Body of pancreas (tissue), 4 donors: ENCODE measurements around the gene SLC13A4. TPM values are rescaled to one million over a fixed set of nuclear protein-coding genes. Genes with fewer than 3 reads are reported as not detected.
"Not testable (repeated sequence)": the region's sequence is repeated elsewhere in the genome, so short reads cannot be mapped to it uniquely, and the experiment has no call there.

Experiments used
- ATAC-seq: fragments of 150-250 bp; one replicate; pipeline ENCODE4 v1.9.1; 2016
- DNase-seq, 4 donors: peaks; one replicate each; pipeline ENCODE4 v3.0.0-alpha.2; 2019
- H3K27ac ChIP-seq, 4 donors: fragments of 200-600 bp; sonication (generic); 1 replicate in 3 of 4; 2 replicates in 1 of 4; pipeline versions ENCODE4 v1.5.1 to v1.6.1; 2016 to 2019; ENCODE audit warnings: mild to moderate bottlenecking in 1 of 4, mixed read lengths in 1 of 4, moderate library complexity in 1 of 4
- H3K27me3 ChIP-seq, 2 donors: fragments of 200-600 bp; sonication (generic); one replicate each; pipeline ENCODE4 v1.6.0; 2016; ENCODE audit warnings: mild to moderate bottlenecking in 1 of 2
- H3K36me3 ChIP-seq, 2 donors: fragments of 200-600 bp; sonication (generic); replicated peaks in 1 of 2; 2 replicates each; pipeline ENCODE4 v1.5.1; 2016; ENCODE audit warnings: low read depth in 2 of 2; ENCODE audit not compliant: insufficient read depth in 1 of 2
- H3K4me1 ChIP-seq: fragments of 200-600 bp; sonication (generic); one replicate; pipeline ENCODE4 v1.6.0; 2016
- H3K4me3 ChIP-seq, 2 donors: fragments of 200-600 bp; sonication (generic); 1 replicate in 1 of 2; 2 replicates in 1 of 2; pipeline ENCODE4 v1.5.1; 2016 to 2019
- H3K9me3 ChIP-seq, 3 donors: fragments of 200-600 bp; sonication (generic); 1 replicate in 2 of 3; 2 replicates in 1 of 3; pipeline ENCODE4 v1.5.1; 2016
- POLR2A ChIP-seq, 3 donors: fragments of 450-650 bp; IDR thresholded peaks; one replicate each; pipeline ENCODE4 v1.6.1; 2016; ENCODE audit warnings: antibody characterized with exemption in 3 of 3, mild to moderate bottlenecking in 2 of 3
- WGBS, 2 donors: methylation state at CpG; one replicate each; pipeline ENCODE4 v1.1.5; 2017; 5-methylcytosine and 5-hydroxymethylcytosine counted together
- intact Hi-C: fragments of 100-400 bp; cut with DNase I; formaldehyde crosslinking; loops from one replicate; pipeline ENCODE4 v1.15.1; 2023
- small RNA-seq: library from RNA; depleted of rRNA; stranded (forward); fragments of <200 nt; gene quantifications from one replicate; pipeline ENCODE3, GENCODE V24; 2016
- total RNA-seq, 2 donors: library from RNA; depleted of rRNA; stranded (reverse); fragments of >200 nt; gene quantifications; one replicate each; pipeline ENCODE4 v1.1.0, GENCODE V29; 2016
- TF ChIP-seq, protein P1 (sequence below), 7 experiments: fragments of 450-650 bp in 4 of 7; fragments of 200-600 bp in 3 of 7; sonication (generic) in 3 of 7; IDR thresholded peaks; one replicate each; pipeline ENCODE4 v1.5.1; 2016 to 2019; ENCODE audit warnings: antibody characterized with exemption in 7 of 7

SLC13A4 gene
- total RNA-seq, 2 donors from 2014 or later: not detected

GRCh38 chr7:135645296-135645904, 82.6 kb downstream of the SLC13A4 start:
- 38% methylated on average over 6 of the region's 6 CpGs for WGBS, 2 donors
- DNase-seq: peak in 1 of 4 donors; percentile 31
- Histone ChIP-seq H3K36me3 (peaks cover 0 to 11% of the 10 kb centered on the region in 2 donors), H3K27me3 (no peaks in the 10 kb centered on the region), H3K4me3 (no peak overlapping the region), H3K9me3 (no peaks in the 10 kb centered on the region), H3K27ac (no peak overlapping the region), H3K4me1 (no peaks in the 10 kb centered on the region)
- TF ChIP-seq POLR2A (IDR thresholded peaks at IDR 0.05): no peak
- TF ChIP-seq, protein P1, sequence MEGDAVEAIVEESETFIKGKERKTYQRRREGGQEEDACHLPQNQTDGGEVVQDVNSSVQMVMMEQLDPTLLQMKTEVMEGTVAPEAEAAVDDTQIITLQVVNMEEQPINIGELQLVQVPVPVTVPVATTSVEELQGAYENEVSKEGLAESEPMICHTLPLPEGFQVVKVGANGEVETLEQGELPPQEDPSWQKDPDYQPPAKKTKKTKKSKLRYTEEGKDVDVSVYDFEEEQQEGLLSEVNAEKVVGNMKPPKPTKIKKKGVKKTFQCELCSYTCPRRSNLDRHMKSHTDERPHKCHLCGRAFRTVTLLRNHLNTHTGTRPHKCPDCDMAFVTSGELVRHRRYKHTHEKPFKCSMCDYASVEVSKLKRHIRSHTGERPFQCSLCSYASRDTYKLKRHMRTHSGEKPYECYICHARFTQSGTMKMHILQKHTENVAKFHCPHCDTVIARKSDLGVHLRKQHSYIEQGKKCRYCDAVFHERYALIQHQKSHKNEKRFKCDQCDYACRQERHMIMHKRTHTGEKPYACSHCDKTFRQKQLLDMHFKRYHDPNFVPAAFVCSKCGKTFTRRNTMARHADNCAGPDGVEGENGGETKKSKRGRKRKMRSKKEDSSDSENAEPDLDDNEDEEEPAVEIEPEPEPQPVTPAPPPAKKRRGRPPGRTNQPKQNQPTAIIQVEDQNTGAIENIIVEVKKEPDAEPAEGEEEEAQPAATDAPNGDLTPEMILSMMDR (IDR thresholded peaks at IDR 0.05): peak; percentile 25 to 72 (median 66)
- ATAC-seq: peak; percentile 59
- intact Hi-C loops: loop anchor here (10.0 kb wide), 1 partner anchor 371 kb away; no protein-coding TSS in a partner anchor

DNA sequence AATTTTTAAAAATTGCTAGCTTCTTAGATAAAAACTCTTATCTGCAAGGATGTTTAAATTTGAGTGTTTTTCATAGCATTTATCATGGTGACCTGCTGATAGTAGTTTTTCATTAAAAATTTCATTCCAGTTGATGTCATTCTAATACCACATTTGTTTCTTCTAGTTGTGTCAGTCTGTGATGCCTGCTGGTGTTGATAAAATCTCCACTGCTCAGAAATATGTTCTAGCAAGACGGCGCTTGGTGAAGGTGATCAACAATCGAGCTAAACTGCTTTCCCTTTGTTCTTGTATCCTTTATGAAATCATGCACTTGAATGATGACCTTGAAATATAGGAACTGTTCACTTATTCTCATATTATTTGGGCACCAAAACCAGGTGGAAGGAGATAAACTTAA, 83.3 kb downstream of the SLC13A4 start:
- H3K27ac ChIP-seq: no peak overlapping the region
- no peaks in the 10 kb centered on the region for H3K27me3 ChIP-seq
- intact Hi-C loops: loop anchor here (10.0 kb wide), 1 partner anchor 370 kb away; no protein-coding TSS in a partner anchor
- ATAC-seq (no peak), DNase-seq (no peak)
- H3K4me3 ChIP-seq: no peak overlapping the region
- TF ChIP-seq, protein P1 (IDR thresholded peaks at IDR 0.05): no peak
- TF ChIP-seq POLR2A (IDR thresholded peaks at IDR 0.05): no peak
- no peaks in the 10 kb centered on the region for H3K4me1 ChIP-seq
- 74 to 75% methylated on average over 3 of the region's 3 CpGs for WGBS, 2 donors
- peaks cover 0 to 11% of the 10 kb centered on the region in 2 donors for H3K36me3 ChIP-seq
- H3K9me3 ChIP-seq: no peaks in the 10 kb centered on the region

GRCh38 chr7:135644154-135644553, 83.8 kb downstream of the SLC13A4 start:
- no peak overlapping the region for H3K4me3 ChIP-seq
- DNase-seq (no peak), ATAC-seq (no peak)
- no peak overlapping the region for H3K27ac ChIP-seq
- peaks cover 0 to 11% of the 10 kb centered on the region in 2 donors for H3K36me3 ChIP-seq
- H3K4me1 ChIP-seq: no peaks in the 10 kb centered on the region
- WGBS, 2 donors: 53 to 79% methylated on average over 3 of the region's 3 CpGs
- intact Hi-C loops: loop anchor here (10.0 kb wide), 1 partner anchor 369 kb away; no protein-coding TSS in a partner anchor
- TF ChIP-seq, protein P1 (IDR thresholded peaks at IDR 0.05): no peak
- no peak for TF ChIP-seq POLR2A (IDR thresholded peaks at IDR 0.05)
- H3K27me3 ChIP-seq: no peaks in the 10 kb centered on the region
- no peaks in the 10 kb centered on the region for H3K9me3 ChIP-seq

DNA sequence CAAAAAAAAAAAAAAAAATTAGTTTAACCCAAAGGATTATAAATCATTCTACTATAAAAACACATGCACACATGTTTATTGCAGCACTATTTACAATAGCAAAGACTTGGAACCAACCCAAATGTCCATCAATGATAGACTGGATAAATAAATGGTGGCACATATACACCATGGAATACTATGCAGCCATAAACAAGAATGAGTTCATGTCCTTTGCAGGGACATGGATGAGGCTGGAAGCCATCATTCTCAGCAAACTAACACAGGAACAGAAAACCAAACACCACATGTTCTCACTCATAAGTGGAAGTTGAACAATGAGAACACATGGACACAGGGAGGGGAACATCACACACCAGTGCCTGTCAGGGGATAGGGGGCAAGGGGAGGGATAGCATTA, 88.3 kb downstream of the SLC13A4 start:
- H3K4me3 ChIP-seq, H3K4me1 ChIP-seq, ATAC-seq, H3K9me3 ChIP-seq, H3K27ac ChIP-seq, H3K36me3 ChIP-seq, H3K27me3 ChIP-seq, DNase-seq: not testable (repeated sequence)
- intact Hi-C loops: loop anchor here (10.0 kb wide), 1 partner anchor 365 kb away; no protein-coding TSS in a partner anchor

DNA sequence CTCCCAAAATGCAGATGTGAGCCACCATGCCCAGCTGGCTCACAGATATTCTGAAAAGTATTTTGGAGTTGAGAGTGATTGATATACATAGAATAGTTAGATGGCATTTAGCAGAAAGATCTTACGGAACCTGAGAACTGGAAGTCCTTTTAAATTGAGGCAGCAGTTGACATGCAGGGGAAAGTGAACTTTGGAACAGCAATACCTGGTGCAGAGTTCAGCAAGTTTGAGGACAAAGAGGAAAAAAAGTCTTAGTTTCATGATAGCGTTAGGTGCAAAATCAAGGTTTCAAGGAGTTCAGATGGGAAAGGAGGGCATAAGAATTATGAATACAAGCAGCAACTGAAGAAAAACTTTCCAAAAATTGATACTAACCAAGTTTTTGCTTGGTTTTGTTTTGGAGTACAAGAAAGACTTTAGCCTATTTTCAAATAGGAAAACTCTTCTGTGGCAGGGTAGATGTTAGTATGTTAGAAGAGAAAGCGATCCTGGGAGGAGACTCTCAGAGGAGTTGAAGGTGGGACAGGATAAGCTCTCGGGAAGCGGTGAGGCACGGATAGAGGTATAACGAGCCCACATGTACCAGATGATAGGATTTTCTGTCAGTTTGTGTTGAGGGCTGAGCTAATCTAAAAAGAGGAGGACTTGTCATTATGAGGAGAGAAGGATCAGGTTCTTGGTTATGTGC, 93.7 kb downstream of the SLC13A4 start:
- Histone ChIP-seq H3K27me3 (no peaks in the 10 kb centered on the region), H3K9me3 (no peaks in the 10 kb centered on the region), H3K36me3 (peaks cover 0 to 12% of the 10 kb centered on the region in 2 donors), H3K4me1 (no peaks in the 10 kb centered on the region), H3K4me3 (no peak overlapping the region), H3K27ac (no peak overlapping the region)
- ATAC-seq (no peak), DNase-seq (no peak)
- intact Hi-C loops: no loop called here
- TF ChIP-seq, protein P1 (IDR thresholded peaks at IDR 0.05): no peak
- WGBS, 2 donors: 96 to 98% methylated on average over 7 of the region's 7 CpGs

Small RNA genes lying within 50 kb of the gene (small RNA-seq; reads per million reads assigned to genes)
- not detected for gene RNU6-1154P

Other genes starting within 250 kb of the SLC13A4 start
- 10 to 100 TPM; 11.9 to 12.2 TPM for gene CNOT4, start 218.1 kb downstream of the SLC13A4 start, total RNA-seq
- gene NUP205, start 170.3 kb downstream of the SLC13A4 start, total RNA-seq: 10 to 100 TPM; 13.7 to 24.4 TPM
- gene STMP1, start 65.7 kb downstream of the SLC13A4 start, total RNA-seq: 10 to 100 TPM; 10.5 to 15.6 TPM
- 1 to 10 TPM in 1 of 2 donors, not detected in 1; 3.1 TPM for gene FAM180A, start 20.6 kb upstream of the SLC13A4 start, total RNA-seq
- 10 to 100 TPM; 23.1 to 25.1 TPM for gene MTPN, start 249.2 kb upstream of the SLC13A4 start, total RNA-seq